GM18526 (cell line): Measurements from ENCODE around the gene FMO2.

Source experiments
- POLR2A ChIP-seq: IDR thresholded peaks from 3 replicates; pipeline ENCODE4 v1.6.1; 2011; ENCODE audit not compliant: insufficient read length; ENCODE audit errors: extremely low read depth

Gene FMO2

GRCh38 chr1:171206204-171206977 is 21.3 kb downstream of the FMO2 start:
- no peak for TF ChIP-seq POLR2A

GRCh38 chr1:171206978-171207355 is 21.9 kb downstream of the FMO2 start:
- TF ChIP-seq POLR2A, result no peak

- no peak for TF ChIP-seq POLR2A
These were observed 22.3 kb downstream of the FMO2 start for GRCh38 chr1:171207377-171207776.

GRCh38 chr1:171210355-171210754 is 25.3 kb downstream of the FMO2 start:
- TF ChIP-seq POLR2A, result no peak

GRCh38 chr1:171212607-171213351 is 27.7 kb downstream of the FMO2 start:
- TF ChIP-seq POLR2A, result no peak

- no peak for TF ChIP-seq POLR2A
These were observed 28.7 kb downstream of the FMO2 start for GRCh38 chr1:171213559-171214454.

- TF ChIP-seq POLR2A, result no peak
These were observed 32.8 kb downstream of the FMO2 start for GRCh38 chr1:171217658-171218443.

- no peak for TF ChIP-seq POLR2A
These were observed 33.6 kb downstream of the FMO2 start for GRCh38 chr1:171218661-171219060.

GRCh38 chr1:171219346-171220080 is 34.4 kb downstream of the FMO2 start:
- TF ChIP-seq POLR2A, result no peak

GRCh38 chr1:171220081-171220420 is 35.0 kb downstream of the FMO2 start:
- TF ChIP-seq POLR2A, result no peak

GRCh38 chr1:171220581-171221054 is 35.5 kb downstream of the FMO2 start:
- TF ChIP-seq POLR2A, result no peak

- no peak for TF ChIP-seq POLR2A
These were observed 36.8 kb downstream of the FMO2 start for GRCh38 chr1:171221665-171222591.

GRCh38 chr1:171222936-171223335 is 37.8 kb downstream of the FMO2 start:
- TF ChIP-seq POLR2A, result no peak
